22Rv1 (cell line): Measurements from ENCODE around the gene MTMR11.

ENCODE experiments used
- CTCF ChIP-seq: fragments of 450-650 bp; IDR thresholded peaks from 2 replicates; pipeline ENCODE4 v1.5.1; 2017; ENCODE audit warnings: mild to moderate bottlenecking
- ZFX ChIP-seq: fragments of 450-650 bp; IDR thresholded peaks from 2 replicates; pipeline ENCODE4 v1.6.1; 2017; ENCODE audit warnings: antibody characterized with exemption, borderline replicate concordance

- no peak for TF ChIP-seq CTCF
- no peak for TF ChIP-seq ZFX
Measured at GRCh38 chr1:149929856-149930255, 6.8 kb downstream of the MTMR11 start.
